Lung (tissue), 12 donors: ENCODE results near the gene LEFTY1. TPM values are rescaled to one million over a fixed set of nuclear protein-coding genes. Genes with fewer than 3 reads are reported as not detected.

Source experiments
- ATAC-seq: fragments of 200-7000 bp; cut with Tn5 transposase; one replicate; pipeline ENCODE4 v1.9.1; 2020; ENCODE audit warnings: moderate number of reproducible peaks; ENCODE audit not compliant: insufficient read depth, low FRiP score
- DNase-seq, 3 donors: peaks; one replicate each; pipeline ENCODE4 v3.0.0-alpha.2; 2013 to 2017
- H3K27ac ChIP-seq, 2 donors: one replicate each; pipeline ENCODE4 v1.5.1; 2013; ENCODE audit warnings: mild to moderate bottlenecking in 2 of 2, moderate library complexity in 2 of 2, control low read depth in 1 of 2, inconsistent platforms in 1 of 2, low read depth in 1 of 2, low read length in 1 of 2
- H3K27me3 ChIP-seq, 3 donors: one replicate each; pipeline ENCODE4 v1.5.1; 2013; ENCODE audit warnings: low read length in 2 of 3; ENCODE audit not compliant: control insufficient read depth in 3 of 3, insufficient read depth in 3 of 3
- H3K36me3 ChIP-seq, 4 donors: one replicate each; pipeline ENCODE4 v1.5.1; 2013; ENCODE audit warnings: low read length in 4 of 4, mild to moderate bottlenecking in 1 of 4, moderate library complexity in 1 of 4; ENCODE audit not compliant: control insufficient read depth in 4 of 4, insufficient read depth in 4 of 4
- H3K4me1 ChIP-seq, 5 donors: one replicate each; pipeline ENCODE4 v1.5.1; 2013; ENCODE audit warnings: low read length in 5 of 5, mild to moderate bottlenecking in 2 of 5, moderate library complexity in 1 of 5; ENCODE audit not compliant: control insufficient read depth in 5 of 5, insufficient read depth in 5 of 5
- H3K4me3 ChIP-seq: one replicate; pipeline ENCODE4 v1.5.1; 2013; ENCODE audit warnings: mild to moderate bottlenecking, control low read depth, moderate library complexity
- H3K9ac ChIP-seq, 2 donors: one replicate each; pipeline ENCODE4 v1.5.1; 2013; ENCODE audit warnings: low read length in 2 of 2, control low read depth in 1 of 2; ENCODE audit not compliant: insufficient read depth in 1 of 2
- H3K9me3 ChIP-seq, 4 donors: one replicate each; pipeline ENCODE4 v1.5.1; 2013; ENCODE audit warnings: low read length in 3 of 4, mild to moderate bottlenecking in 1 of 4, moderate library complexity in 1 of 4; ENCODE audit not compliant: control insufficient read depth in 4 of 4, insufficient read depth in 3 of 4
- CTCF ChIP-seq: IDR thresholded peaks from 2 replicates; pipeline ENCODE4 v1.5.1; 2012; ENCODE audit warnings: mild to moderate bottlenecking; ENCODE audit errors: control extremely low read depth, extremely low read depth
- WGBS, 2 donors: extraction: QIAGEN DNeasy Blood & Tissue Kit; methylation state at CpG; one replicate each; pipeline ENCODE4 v1.1.7; 2013; 5-methylcytosine and 5-hydroxymethylcytosine counted together
- polyA plus RNA-seq, 2 donors: library from polyadenylated mRNA; stranded (reverse); fragments of 200-250 nt; gene quantifications; one replicate each; pipeline ENCODE4 v1.2.1, GENCODE V29; 2013
- total RNA-seq, 2 donors: library from RNA; depleted of rRNA in 1 of 2; stranded (reverse); fragments of >200 nt in 1 of 2; gene quantifications; one replicate each; pipeline ENCODE4 v1.2.1, GENCODE V29; 2014 to 2021
- donor health status: control.
- donor health status: control.
- donor health status: Bipolar disorder and iron deficiency.
- donor health status: healthy.
- donor health status: DM: yes; HTN: yes; CAD: no.

The LEFTY1 gene
- total and polyA plus RNA-seq, 4 donors = 0.12 to 2.1 (median 0.34) TPM

GRCh38 chr1:225881081-225881958 is 7.6 kb downstream of the LEFTY1 start:
- peak overlapping the region; percentile 79 to 97 for H3K27ac ChIP-seq
- peak in 2 of 3 donors; percentile 40 to 61 for DNase-seq
- H3K27me3 ChIP-seq = no peaks in the 10 kb centered on the region
- H3K9me3 ChIP-seq = no peaks in the 10 kb centered on the region
- peaks cover 0 to 15% (median 8%) of the 10 kb centered on the region in 4 donors for H3K36me3 ChIP-seq
- TF ChIP-seq CTCF = no peak
- peaks cover 20 to 44% (median 27%) of the 10 kb centered on the region in 5 donors for H3K4me1 ChIP-seq
- peak overlapping the region; percentile 77 to 85 for H3K9ac ChIP-seq
- WGBS, 2 donors = 5 to 6% methylated on average over 25 of the region's 25 CpGs
- peak overlapping the region; percentile 96 for H3K4me3 ChIP-seq
- peak; percentile 32 for ATAC-seq

GRCh38 chr1:225880636-225881035 is 8.3 kb downstream of the LEFTY1 start:
- ATAC-seq = no peak
- TF ChIP-seq CTCF = no peak
- no peaks in the 10 kb centered on the region for H3K9me3 ChIP-seq
- WGBS, 2 donors = 41 to 47% methylated on average over 5 of the region's 5 CpGs
- no peaks in the 10 kb centered on the region for H3K27me3 ChIP-seq
- peak overlapping the region in 1 of 2 donors; percentile 85 for H3K9ac ChIP-seq
- peak overlapping the region in 1 of 2 donors; percentile 97 for H3K27ac ChIP-seq
- peak overlapping the region; percentile 96 for H3K4me3 ChIP-seq
- DNase-seq = no peak
- H3K36me3 ChIP-seq = peaks cover 0 to 15% (median 8%) of the 10 kb centered on the region in 4 donors
- peaks cover 20 to 44% (median 27%) of the 10 kb centered on the region in 5 donors for H3K4me1 ChIP-seq

GRCh38 chr1:225880222-225880588 is 8.7 kb downstream of the LEFTY1 start:
- H3K4me1 ChIP-seq = peaks cover 20 to 44% (median 27%) of the 10 kb centered on the region in 5 donors
- H3K27ac ChIP-seq = peak overlapping the region in 1 of 2 donors; percentile 97
- DNase-seq (no peak), ATAC-seq (no peak)
- peaks cover 0 to 15% (median 9%) of the 10 kb centered on the region in 4 donors for H3K36me3 ChIP-seq
- no peak overlapping the region for H3K9ac ChIP-seq
- no peak overlapping the region for H3K4me3 ChIP-seq
- WGBS, 2 donors = 57 to 68% methylated on average over 2 of the region's 2 CpGs
- H3K9me3 ChIP-seq = no peaks in the 10 kb centered on the region
- H3K27me3 ChIP-seq = no peaks in the 10 kb centered on the region
- TF ChIP-seq CTCF = no peak
